ENCODE results near the gene ZCCHC7.

- TF ChIP-seq, protein P1, sequence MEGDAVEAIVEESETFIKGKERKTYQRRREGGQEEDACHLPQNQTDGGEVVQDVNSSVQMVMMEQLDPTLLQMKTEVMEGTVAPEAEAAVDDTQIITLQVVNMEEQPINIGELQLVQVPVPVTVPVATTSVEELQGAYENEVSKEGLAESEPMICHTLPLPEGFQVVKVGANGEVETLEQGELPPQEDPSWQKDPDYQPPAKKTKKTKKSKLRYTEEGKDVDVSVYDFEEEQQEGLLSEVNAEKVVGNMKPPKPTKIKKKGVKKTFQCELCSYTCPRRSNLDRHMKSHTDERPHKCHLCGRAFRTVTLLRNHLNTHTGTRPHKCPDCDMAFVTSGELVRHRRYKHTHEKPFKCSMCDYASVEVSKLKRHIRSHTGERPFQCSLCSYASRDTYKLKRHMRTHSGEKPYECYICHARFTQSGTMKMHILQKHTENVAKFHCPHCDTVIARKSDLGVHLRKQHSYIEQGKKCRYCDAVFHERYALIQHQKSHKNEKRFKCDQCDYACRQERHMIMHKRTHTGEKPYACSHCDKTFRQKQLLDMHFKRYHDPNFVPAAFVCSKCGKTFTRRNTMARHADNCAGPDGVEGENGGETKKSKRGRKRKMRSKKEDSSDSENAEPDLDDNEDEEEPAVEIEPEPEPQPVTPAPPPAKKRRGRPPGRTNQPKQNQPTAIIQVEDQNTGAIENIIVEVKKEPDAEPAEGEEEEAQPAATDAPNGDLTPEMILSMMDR (IDR thresholded peaks at IDR 0.05; ENCODE audit: low read depth, low read length, poor library complexity, severe bottlenecking) = no peak
- no peak for TF ChIP-seq EZH2phosphoT487 (IDR thresholded peaks at IDR 0.05; ENCODE audit: borderline replicate concordance, low read length)
Measured at GRCh38 chr9:37383876-37384746, 263.7 kb downstream of the ZCCHC7 start.
